Panc1 (cell line): Measurements from ENCODE around the gene LY6G6F. TPM values are rescaled to one million over a fixed set of nuclear protein-coding genes. Genes with fewer than 3 reads are reported as not detected.

Experiments used
- ATAC-seq: fragments of 200-7000 bp; cut with Tn5 transposase; 2 replicates; pipeline ENCODE4 v1.9.1; 2020; ENCODE audit warnings: mild to moderate bottlenecking, moderate library complexity
- BruUV-seq: library from RNA; stranded (reverse); fragments of 400-500 nt; replicated peaks from 2 replicates; lab custom pipeline; 2021; lab: Mats Ljungman, UMichigan
- CTCF ChIA-PET: fragments of 300-600 bp; sonication (Branson Sonifier 250); formaldehyde crosslinking; loops from one replicate; lab custom pipeline; 2022; ENCODE audit warnings: antibody characterized with exemption; lab: Charles Lee
- POLR2A ChIA-PET: fragments of 300-600 bp; sonication (Branson Sonifier 250); formaldehyde crosslinking; loops from one replicate; lab custom pipeline; 2022; ENCODE audit warnings: antibody characterized with exemption; lab: Charles Lee
- DNase-seq: peaks from one replicate; pipeline ENCODE4 v3.0.0-alpha.2; 2010; ENCODE audit warnings: low read depth, low spot score
- H3K27ac ChIP-seq: 2 replicates; pipeline ENCODE4 v1.5.1; 2011; ENCODE audit warnings: mild to moderate bottlenecking, low read length, inconsistent platforms
- H3K27me3 ChIP-seq: fragments of 200-500 bp; sonication (Bioruptor generic); 2 replicates; pipeline ENCODE4 v1.6.0; 2014; ENCODE audit warnings: low read length, inconsistent platforms; ENCODE audit not compliant: control insufficient read depth, insufficient read depth
- H3K36me3 ChIP-seq: fragments of 200-500 bp; sonication (Bioruptor generic); 2 replicates; pipeline ENCODE4 v1.5.1; 2014; ENCODE audit warnings: inconsistent platforms, mild to moderate bottlenecking, low read length, moderate library complexity; ENCODE audit not compliant: control insufficient read depth, insufficient read depth
- H3K4me1 ChIP-seq: 2 replicates; pipeline ENCODE4 v1.5.1; 2011; ENCODE audit warnings: inconsistent platforms, mild to moderate bottlenecking, low read length, moderate library complexity; ENCODE audit not compliant: control insufficient read depth, insufficient read depth
- H3K4me3 ChIP-seq, 2 experiments: 2 replicates each; pipeline ENCODE4 v1.5.1; 2011 to 2012; ENCODE audit warnings: low read depth in 2 of 2, low read length in 2 of 2, mild to moderate bottlenecking in 2 of 2, inconsistent platforms in 1 of 2, moderate library complexity in 1 of 2
- H3K9me3 ChIP-seq: fragments of 200-500 bp; sonication (Bioruptor generic); 2 replicates; pipeline ENCODE4 v1.5.1; 2014; ENCODE audit warnings: low read depth, mild to moderate bottlenecking, inconsistent platforms, low read length, moderate library complexity; ENCODE audit not compliant: control insufficient read depth, insufficient read depth
- CTCF ChIP-seq: fragments of 450-650 bp; IDR thresholded peaks from 2 replicates; pipeline ENCODE4 v1.5.1; 2017; ENCODE audit warnings: mild to moderate bottlenecking
- POLR2AphosphoS5 ChIP-seq: IDR thresholded peaks from 2 replicates; pipeline ENCODE4 v1.6.1; 2012; ENCODE audit warnings: mild to moderate bottlenecking, low read depth, low read length, moderate library complexity
- SIN3A ChIP-seq: IDR thresholded peaks from 2 replicates; pipeline ENCODE4 v1.6.1; 2012; ENCODE audit warnings: low read depth, mild to moderate bottlenecking, low read length, moderate library complexity, borderline replicate concordance; ENCODE audit not compliant: insufficient read depth
- TCF7L2 ChIP-seq: IDR thresholded peaks from 2 replicates; pipeline ENCODE4 v1.6.1; 2011; ENCODE audit warnings: mild to moderate bottlenecking, low read depth, low read length, inconsistent platforms
- in situ Hi-C: cut with HindIII; loops from 2 replicates; pipeline ENCODE4 v1.10.0; 2016; ENCODE audit warnings: low sequenced_read_pairs, low pct_unique_long_range_greater_than_20kb
- intact Hi-C: fragments of 100-400 bp; cut with micrococcal nuclease; formaldehyde crosslinking; loops from one replicate; pipeline ENCODE4 v1.10.0; 2022; ENCODE audit not compliant: unreplicated experiment
- total RNA-seq: library from RNA; stranded (reverse); gene quantifications from one replicate; pipeline ENCODE4 v1.2.1, GENCODE V29; 2021; ENCODE audit not compliant: unreplicated experiment
- TF ChIP-seq, protein P1 (sequence below), 2 experiments: IDR thresholded peaks; 2 replicates each; pipeline ENCODE4 v1.6.1; 2011 to 2012; ENCODE audit warnings: low read depth in 2 of 2, control low read depth in 1 of 2, low read length in 1 of 2, mild to moderate bottlenecking in 1 of 2, moderate library complexity in 1 of 2; ENCODE audit not compliant: insufficient read depth in 1 of 2

Gene LY6G6F
- total RNA-seq, 1 experiment from 2014 or later = not detected

DNA sequence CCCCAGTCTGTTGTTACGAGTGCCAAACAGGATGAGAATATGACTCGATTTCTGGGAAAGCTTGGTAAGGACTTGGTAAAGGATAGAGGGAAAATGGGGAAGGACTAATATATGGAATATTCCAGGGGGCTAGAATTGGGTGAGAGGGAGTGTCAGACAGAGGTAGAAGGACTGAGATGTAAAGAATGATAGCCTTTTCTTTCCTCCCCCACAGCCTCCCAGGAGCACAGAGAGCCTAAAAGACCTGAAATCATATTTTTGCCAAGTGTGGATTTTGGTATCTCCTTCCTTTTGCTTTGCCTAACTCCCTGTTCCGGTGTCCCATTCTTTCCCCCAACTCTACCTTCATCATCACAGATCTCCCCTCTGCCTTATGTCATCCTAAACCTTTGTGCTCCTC is 36.2 kb downstream of the LY6G6F start:
- H3K27me3 ChIP-seq = no peaks in the 10 kb centered on the region
- DNase-seq (no peak), ATAC-seq (no peak)
- no TSS peak for BruUV-seq
- intact Hi-C loops (no loop called here), in situ Hi-C loops (no loop called here)
- no peaks in the 10 kb centered on the region for H3K9me3 ChIP-seq
- no peaks in the 10 kb centered on the region for H3K36me3 ChIP-seq
- H3K4me1 ChIP-seq = peaks cover 16% of the 10 kb centered on the region
- CTCF ChIA-PET = no interaction called here
- H3K27ac ChIP-seq = no peak overlapping the region
- no peak overlapping the region for H3K4me3 ChIP-seq
- POLR2A ChIA-PET = no interaction called here
- TF ChIP-seq SIN3A (no peak), POLR2AphosphoS5 (no peak), CTCF (no peak), TCF7L2 (no peak)
- TF ChIP-seq, protein P1, sequence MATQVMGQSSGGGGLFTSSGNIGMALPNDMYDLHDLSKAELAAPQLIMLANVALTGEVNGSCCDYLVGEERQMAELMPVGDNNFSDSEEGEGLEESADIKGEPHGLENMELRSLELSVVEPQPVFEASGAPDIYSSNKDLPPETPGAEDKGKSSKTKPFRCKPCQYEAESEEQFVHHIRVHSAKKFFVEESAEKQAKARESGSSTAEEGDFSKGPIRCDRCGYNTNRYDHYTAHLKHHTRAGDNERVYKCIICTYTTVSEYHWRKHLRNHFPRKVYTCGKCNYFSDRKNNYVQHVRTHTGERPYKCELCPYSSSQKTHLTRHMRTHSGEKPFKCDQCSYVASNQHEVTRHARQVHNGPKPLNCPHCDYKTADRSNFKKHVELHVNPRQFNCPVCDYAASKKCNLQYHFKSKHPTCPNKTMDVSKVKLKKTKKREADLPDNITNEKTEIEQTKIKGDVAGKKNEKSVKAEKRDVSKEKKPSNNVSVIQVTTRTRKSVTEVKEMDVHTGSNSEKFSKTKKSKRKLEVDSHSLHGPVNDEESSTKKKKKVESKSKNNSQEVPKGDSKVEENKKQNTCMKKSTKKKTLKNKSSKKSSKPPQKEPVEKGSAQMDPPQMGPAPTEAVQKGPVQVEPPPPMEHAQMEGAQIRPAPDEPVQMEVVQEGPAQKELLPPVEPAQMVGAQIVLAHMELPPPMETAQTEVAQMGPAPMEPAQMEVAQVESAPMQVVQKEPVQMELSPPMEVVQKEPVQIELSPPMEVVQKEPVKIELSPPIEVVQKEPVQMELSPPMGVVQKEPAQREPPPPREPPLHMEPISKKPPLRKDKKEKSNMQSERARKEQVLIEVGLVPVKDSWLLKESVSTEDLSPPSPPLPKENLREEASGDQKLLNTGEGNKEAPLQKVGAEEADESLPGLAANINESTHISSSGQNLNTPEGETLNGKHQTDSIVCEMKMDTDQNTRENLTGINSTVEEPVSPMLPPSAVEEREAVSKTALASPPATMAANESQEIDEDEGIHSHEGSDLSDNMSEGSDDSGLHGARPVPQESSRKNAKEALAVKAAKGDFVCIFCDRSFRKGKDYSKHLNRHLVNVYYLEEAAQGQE (IDR thresholded peaks at IDR 0.05; ENCODE audit: insufficient read depth in 1 of 2, low read depth in 2 of 2, low read length in 1 of 2) = no peak

GRCh38 chr6:31744422-31744821 is 37.8 kb downstream of the LY6G6F start:
- TF ChIP-seq TCF7L2 (no peak), SIN3A (no peak), POLR2AphosphoS5 (no peak), CTCF (no peak)
- TF ChIP-seq, protein P1 (IDR thresholded peaks at IDR 0.05; ENCODE audit: insufficient read depth in 1 of 2, low read depth in 2 of 2, low read length in 1 of 2) = no peak
- POLR2A ChIA-PET = interaction anchor here (0.6 kb wide), 1 partner anchor 17 kb away, joined by 9 read pairs; no protein-coding TSS in a partner anchor
- Histone ChIP-seq H3K27me3 (no peaks in the 10 kb centered on the region), H3K9me3 (no peaks in the 10 kb centered on the region), H3K4me3 (no peak overlapping the region), H3K4me1 (peaks cover 3% of the 10 kb centered on the region; the same call in 1 of the 2 replicates), H3K27ac (no peak overlapping the region), H3K36me3 (no peaks in the 10 kb centered on the region)
- intact Hi-C loops (no loop called here), in situ Hi-C loops (no loop called here)
- BruUV-seq = no TSS peak
- ATAC-seq (no peak), DNase-seq (no peak)
- CTCF ChIA-PET = interaction anchor here (0.6 kb wide), 1 partner anchor 15 kb away, joined by 6 read pairs; the partner anchor contains the start of gene DDAH2
